ENCODE data around the gene COX7A2L.

DNA sequence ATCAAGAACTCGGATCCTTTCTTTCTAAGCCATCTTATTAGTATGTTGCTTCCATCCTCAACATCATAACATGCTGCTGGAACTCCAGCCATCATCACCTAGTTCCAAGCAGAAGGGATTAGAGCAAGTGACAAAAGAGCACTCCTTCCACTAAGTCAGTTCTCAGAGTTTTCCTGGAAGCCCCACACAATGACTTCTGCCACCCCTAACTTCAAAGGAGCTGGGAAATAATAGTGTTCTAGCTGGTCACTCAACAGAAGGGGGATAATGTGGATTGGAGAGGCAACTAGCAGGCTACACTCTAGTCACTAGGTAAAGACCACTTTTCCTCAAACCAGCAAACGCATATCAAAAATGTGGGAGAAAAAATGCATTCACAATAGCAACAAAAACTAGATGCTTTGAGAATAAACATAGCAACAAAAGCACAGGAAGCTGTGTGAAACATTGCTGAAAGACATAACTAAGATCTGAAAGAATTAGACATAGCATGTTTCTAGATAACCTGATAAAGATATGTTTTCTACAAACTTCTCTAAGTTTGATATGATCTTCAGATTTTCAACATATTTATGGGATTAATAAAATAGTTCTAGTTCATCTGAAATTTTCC is 39.5 kb downstream of the COX7A2L start:
- TF ChIP-seq, protein P1, sequence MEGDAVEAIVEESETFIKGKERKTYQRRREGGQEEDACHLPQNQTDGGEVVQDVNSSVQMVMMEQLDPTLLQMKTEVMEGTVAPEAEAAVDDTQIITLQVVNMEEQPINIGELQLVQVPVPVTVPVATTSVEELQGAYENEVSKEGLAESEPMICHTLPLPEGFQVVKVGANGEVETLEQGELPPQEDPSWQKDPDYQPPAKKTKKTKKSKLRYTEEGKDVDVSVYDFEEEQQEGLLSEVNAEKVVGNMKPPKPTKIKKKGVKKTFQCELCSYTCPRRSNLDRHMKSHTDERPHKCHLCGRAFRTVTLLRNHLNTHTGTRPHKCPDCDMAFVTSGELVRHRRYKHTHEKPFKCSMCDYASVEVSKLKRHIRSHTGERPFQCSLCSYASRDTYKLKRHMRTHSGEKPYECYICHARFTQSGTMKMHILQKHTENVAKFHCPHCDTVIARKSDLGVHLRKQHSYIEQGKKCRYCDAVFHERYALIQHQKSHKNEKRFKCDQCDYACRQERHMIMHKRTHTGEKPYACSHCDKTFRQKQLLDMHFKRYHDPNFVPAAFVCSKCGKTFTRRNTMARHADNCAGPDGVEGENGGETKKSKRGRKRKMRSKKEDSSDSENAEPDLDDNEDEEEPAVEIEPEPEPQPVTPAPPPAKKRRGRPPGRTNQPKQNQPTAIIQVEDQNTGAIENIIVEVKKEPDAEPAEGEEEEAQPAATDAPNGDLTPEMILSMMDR (IDR thresholded peaks at IDR 0.05): no peak
- TF ChIP-seq POLR2A (IDR thresholded peaks at IDR 0.05): no peak

Data from uterus (tissue), 2 donors.